Measurements from ENCODE around the gene RNU4-1. TPM values are rescaled to one million over a fixed set of nuclear protein-coding genes. Genes with fewer than 3 reads are reported as not detected.

Gene RNU4-1
- total RNA-seq, 2 experiments from 2014 or later, result 768 to 829 TPM

GRCh38 chr12:120266180-120266870, 26.7 kb downstream of the RNU4-1 start:
- peaks cover 39% of the 10 kb centered on the region for H3K4me1 Mint-ChIP-seq
- peak overlapping the region; percentile 45 for H3K27ac Mint-ChIP-seq
- H3K9me3 Mint-ChIP-seq, result no peaks in the 10 kb centered on the region
- peak overlapping the region; percentile 83 for H3K4me3 Mint-ChIP-seq
- H3K27me3 Mint-ChIP-seq, result no peaks in the 10 kb centered on the region
- H3K36me3 Mint-ChIP-seq, result no peaks in the 10 kb centered on the region
- DNase-seq, result no peak

- peak within 1 kb of the TSS; percentile 69 for H3K27ac Mint-ChIP-seq
- H3K4me3 Mint-ChIP-seq, result peak within 1 kb of the TSS; percentile 83
- no peaks in the 10 kb centered on the region for H3K27me3 Mint-ChIP-seq
- H3K36me3 Mint-ChIP-seq, result no peaks in the 10 kb centered on the region
- H3K4me1 Mint-ChIP-seq, result peaks cover 43% of the 10 kb centered on the region
- no peaks in the 10 kb centered on the region for H3K9me3 Mint-ChIP-seq
- peak; percentile 92 for DNase-seq
Observed at GRCh38 chr12:120265473-120266179, 27.4 kb downstream of the RNU4-1 start, which contains the start of gene PXN. PXN (minus strand) TSS chr12:120265730; CDS start chr12:120265629, 101 bp downstream.

GRCh38 chr12:120264904-120265472, 28.0 kb downstream of the RNU4-1 start:
- Mint-ChIP-seq H3K9me3 (no peaks in the 10 kb centered on the region), H3K27ac (peak overlapping the region; percentile 69), H3K4me1 (peaks cover 49% of the 10 kb centered on the region), H3K27me3 (no peaks in the 10 kb centered on the region), H3K4me3 (peak overlapping the region; percentile 82), H3K36me3 (no peaks in the 10 kb centered on the region)
- DNase-seq, result no peak

GRCh38 chr12:120264086-120264903, 28.7 kb downstream of the RNU4-1 start:
- H3K27me3 Mint-ChIP-seq, result no peaks in the 10 kb centered on the region
- peak overlapping the region; percentile 69 for H3K27ac Mint-ChIP-seq
- H3K4me1 Mint-ChIP-seq, result peaks cover 56% of the 10 kb centered on the region
- no peaks in the 10 kb centered on the region for H3K9me3 Mint-ChIP-seq
- H3K36me3 Mint-ChIP-seq, result no peaks in the 10 kb centered on the region
- DNase-seq, result no peak
- peak overlapping the region; percentile 82 for H3K4me3 Mint-ChIP-seq

GRCh38 chr12:120263748-120264085, 29.3 kb downstream of the RNU4-1 start:
- DNase-seq, result no peak
- H3K9me3 Mint-ChIP-seq, result no peaks in the 10 kb centered on the region
- no peaks in the 10 kb centered on the region for H3K36me3 Mint-ChIP-seq
- peak overlapping the region; percentile 82 for H3K4me3 Mint-ChIP-seq
- H3K4me1 Mint-ChIP-seq, result peaks cover 57% of the 10 kb centered on the region
- H3K27me3 Mint-ChIP-seq, result no peaks in the 10 kb centered on the region
- peak overlapping the region; percentile 62 for H3K27ac Mint-ChIP-seq

GRCh38 chr12:120262852-120263747, 29.9 kb downstream of the RNU4-1 start:
- DNase-seq, result no peak
- no peaks in the 10 kb centered on the region for H3K27me3 Mint-ChIP-seq
- H3K4me3 Mint-ChIP-seq, result peak overlapping the region; percentile 82
- peaks cover 61% of the 10 kb centered on the region for H3K4me1 Mint-ChIP-seq
- H3K36me3 Mint-ChIP-seq, result no peaks in the 10 kb centered on the region
- H3K9me3 Mint-ChIP-seq, result no peaks in the 10 kb centered on the region
- peak overlapping the region; percentile 83 for H3K27ac Mint-ChIP-seq

GRCh38 chr12:120261951-120262851, 30.8 kb downstream of the RNU4-1 start:
- peak; percentile 28 for DNase-seq
- peak overlapping the region; percentile 73 for H3K4me3 Mint-ChIP-seq
- peaks cover 68% of the 10 kb centered on the region for H3K4me1 Mint-ChIP-seq
- no peaks in the 10 kb centered on the region for H3K27me3 Mint-ChIP-seq
- H3K9me3 Mint-ChIP-seq, result no peaks in the 10 kb centered on the region
- no peaks in the 10 kb centered on the region for H3K36me3 Mint-ChIP-seq
- peak overlapping the region; percentile 83 for H3K27ac Mint-ChIP-seq

GRCh38 chr12:120260607-120261006, 32.4 kb downstream of the RNU4-1 start:
- H3K27me3 Mint-ChIP-seq, result no peaks in the 10 kb centered on the region
- no peak overlapping the region for H3K4me3 Mint-ChIP-seq
- H3K4me1 Mint-ChIP-seq, result peaks cover 71% of the 10 kb centered on the region
- no peak for DNase-seq
- no peak overlapping the region for H3K27ac Mint-ChIP-seq
- H3K9me3 Mint-ChIP-seq, result no peaks in the 10 kb centered on the region
- no peaks in the 10 kb centered on the region for H3K36me3 Mint-ChIP-seq

- DNase-seq, result no peak
- Mint-ChIP-seq H3K4me3 (no peak overlapping the region), H3K36me3 (peaks cover 4% of the 10 kb centered on the region), H3K4me1 (peaks cover 74% of the 10 kb centered on the region), H3K27me3 (no peaks in the 10 kb centered on the region), H3K27ac (peak overlapping the region; percentile 43), H3K9me3 (no peaks in the 10 kb centered on the region)
Observed at GRCh38 chr12:120259418-120260202, 33.4 kb downstream of the RNU4-1 start.

GRCh38 chr12:120258323-120258896, 34.6 kb downstream of the RNU4-1 start:
- Mint-ChIP-seq H3K4me3 (no peak overlapping the region), H3K27ac (peak overlapping the region; percentile 50)

GRCh38 chr12:120257041-120257821, 35.8 kb downstream of the RNU4-1 start:
- H3K36me3 Mint-ChIP-seq, result peaks cover 4% of the 10 kb centered on the region
- H3K4me3 Mint-ChIP-seq, result no peak overlapping the region
- no peak overlapping the region for H3K27ac Mint-ChIP-seq
- no peaks in the 10 kb centered on the region for H3K9me3 Mint-ChIP-seq
- H3K4me1 Mint-ChIP-seq, result peaks cover 71% of the 10 kb centered on the region
- DNase-seq, result no peak
- no peaks in the 10 kb centered on the region for H3K27me3 Mint-ChIP-seq

More at GRCh38 chr12:120258323-120258896, 34.6 kb downstream of the RNU4-1 start:
- peaks cover 4% of the 10 kb centered on the region for H3K36me3 Mint-ChIP-seq
- no peak for DNase-seq
- H3K4me1 Mint-ChIP-seq, result peaks cover 70% of the 10 kb centered on the region
- no peaks in the 10 kb centered on the region for H3K27me3 Mint-ChIP-seq
- H3K9me3 Mint-ChIP-seq, result no peaks in the 10 kb centered on the region

- Mint-ChIP-seq H3K4me1 (peaks cover 70% of the 10 kb centered on the region), H3K27ac (peak overlapping the region; percentile 53), H3K4me3 (no peak overlapping the region), H3K36me3 (peaks cover 12% of the 10 kb centered on the region), H3K27me3 (no peaks in the 10 kb centered on the region), H3K9me3 (no peaks in the 10 kb centered on the region)
- no peak for DNase-seq
Observed at GRCh38 chr12:120254809-120255208, 38.2 kb downstream of the RNU4-1 start.
